Measurements from ENCODE around the gene ASF1B.
"Not testable (repeated sequence)": the region's sequence is repeated elsewhere in the genome, so short reads cannot be mapped to it uniquely, and the experiment has no call there.

Gene ASF1B

DNA sequence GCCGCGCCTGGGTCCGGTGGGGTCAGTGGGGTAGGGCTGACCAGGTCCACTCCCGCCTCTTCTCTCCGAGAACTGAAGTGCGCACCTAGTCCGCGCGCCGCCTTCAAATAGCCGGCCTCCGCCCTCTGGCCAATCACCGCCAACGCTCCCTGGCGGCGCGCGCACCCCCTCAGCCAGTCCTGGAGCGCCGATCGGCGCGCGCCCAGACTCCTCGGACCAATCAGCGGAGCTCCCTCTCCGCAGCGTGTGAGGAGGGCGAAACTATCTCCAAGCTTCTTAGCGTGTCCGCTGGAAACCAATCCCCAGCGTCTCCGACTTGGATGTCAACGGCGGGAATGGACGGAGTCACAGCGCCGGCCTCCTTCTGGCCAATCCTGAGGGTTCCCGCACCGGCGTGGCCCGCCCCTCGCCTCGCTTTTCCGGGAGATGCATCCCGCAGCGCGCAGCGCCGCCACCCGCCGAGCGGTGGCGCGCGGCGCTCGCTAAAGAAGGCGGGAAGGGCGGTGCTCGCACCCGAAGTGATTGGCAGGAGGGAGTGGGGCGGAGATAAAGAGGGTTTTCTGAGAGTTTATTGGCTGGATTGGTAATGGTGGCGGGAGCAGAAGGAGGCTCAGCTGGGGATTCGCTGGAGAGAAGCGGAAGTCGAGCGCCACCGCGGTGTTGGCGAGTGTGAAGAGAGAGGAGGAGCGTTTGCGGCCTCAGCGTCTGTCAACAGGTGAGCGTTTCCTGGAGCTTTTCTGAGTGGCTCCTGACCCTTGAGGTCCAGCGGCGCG is at the start of gene ASF1B:
TSS of gene ASF1B (minus strand) at position 81 of the 773 bp plus-strand sequence. CDS start 133 bp downstream, outside the sequence.
- Histone ChIP-seq H3K9ac (ENCODE audit: low read length) (peak within 1 kb of the TSS; percentile 93), H2AFZ (ENCODE audit: low read depth, low read length, severe bottlenecking) (peak within 1 kb of the TSS; percentile 89), H3K79me2 (ENCODE audit: insufficient read depth, low read length) (peaks cover 47% of the 10 kb centered on the region), H4K20me1 (ENCODE audit: low read depth, low read length) (peaks cover 5% of the 10 kb centered on the region; the same call in 1 of the 2 replicates), H3K36me3 (ENCODE audit: low read length) (0 out of 2 replicates have a peak, but pooled peaks cover 5% of the 10 kb centered on the region), H3K27me3 (ENCODE audit: low read length) (no peaks in the 10 kb centered on the region), H3K9me3 (ENCODE audit: insufficient read depth, low read length) (no peaks in the 10 kb centered on the region), H3K4me2 (ENCODE audit: low read depth, low read length, poor library complexity, severe bottlenecking) (peak within 1 kb of the TSS; percentile 99), H3K9me2 (replicated peaks; ENCODE audit: insufficient read depth, low read length) (no peaks in the 10 kb centered on the region), H3K4me3 (ENCODE audit: insufficient read depth, low read length, poor library complexity, severe bottlenecking) (peak within 1 kb of the TSS; percentile 99), H3K27ac (ENCODE audit: low read depth, low read length) (peak within 1 kb of the TSS; percentile 71), H3F3A (ENCODE audit: insufficient read depth) (0 out of 2 replicates have a peak, but pooled peaks cover 1% of the 10 kb centered on the region)
- TF ChIP-seq EZH2phosphoT487 (conservative IDR thresholded peaks at IDR 0.05; ENCODE audit: low read length) = no peak
- TF ChIP-seq, protein P1, sequence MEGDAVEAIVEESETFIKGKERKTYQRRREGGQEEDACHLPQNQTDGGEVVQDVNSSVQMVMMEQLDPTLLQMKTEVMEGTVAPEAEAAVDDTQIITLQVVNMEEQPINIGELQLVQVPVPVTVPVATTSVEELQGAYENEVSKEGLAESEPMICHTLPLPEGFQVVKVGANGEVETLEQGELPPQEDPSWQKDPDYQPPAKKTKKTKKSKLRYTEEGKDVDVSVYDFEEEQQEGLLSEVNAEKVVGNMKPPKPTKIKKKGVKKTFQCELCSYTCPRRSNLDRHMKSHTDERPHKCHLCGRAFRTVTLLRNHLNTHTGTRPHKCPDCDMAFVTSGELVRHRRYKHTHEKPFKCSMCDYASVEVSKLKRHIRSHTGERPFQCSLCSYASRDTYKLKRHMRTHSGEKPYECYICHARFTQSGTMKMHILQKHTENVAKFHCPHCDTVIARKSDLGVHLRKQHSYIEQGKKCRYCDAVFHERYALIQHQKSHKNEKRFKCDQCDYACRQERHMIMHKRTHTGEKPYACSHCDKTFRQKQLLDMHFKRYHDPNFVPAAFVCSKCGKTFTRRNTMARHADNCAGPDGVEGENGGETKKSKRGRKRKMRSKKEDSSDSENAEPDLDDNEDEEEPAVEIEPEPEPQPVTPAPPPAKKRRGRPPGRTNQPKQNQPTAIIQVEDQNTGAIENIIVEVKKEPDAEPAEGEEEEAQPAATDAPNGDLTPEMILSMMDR (IDR thresholded peaks at IDR 0.05; ENCODE audit: insufficient read depth, low read length, poor library complexity, severe bottlenecking) = peak; percentile 76

DNA sequence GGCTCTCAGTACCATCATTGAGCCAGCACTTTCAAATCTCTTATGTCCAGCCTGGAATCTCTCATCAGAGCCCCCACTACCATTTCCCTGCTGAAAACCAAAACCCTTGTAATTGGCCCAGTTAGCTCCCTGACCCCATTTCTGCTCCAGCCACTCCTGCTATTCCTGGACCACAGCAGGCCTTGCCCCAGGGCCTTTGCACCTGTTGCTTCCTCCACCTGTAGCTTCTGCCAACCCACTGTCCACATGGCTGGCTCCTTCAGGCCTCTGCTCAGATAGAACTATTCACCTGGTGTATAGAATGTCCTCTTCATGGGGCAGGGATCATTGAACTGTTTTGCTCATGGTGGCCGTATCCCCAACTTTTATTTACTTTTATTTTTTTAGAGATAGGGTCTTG is 49.3 kb upstream of the ASF1B start:
- H3K4me3 ChIP-seq (ENCODE audit: insufficient read depth, low read length, poor library complexity, severe bottlenecking); H3F3A ChIP-seq (ENCODE audit: insufficient read depth); H3K27me3 ChIP-seq (ENCODE audit: low read length); H2AFZ ChIP-seq (ENCODE audit: low read depth, low read length, severe bottlenecking); H4K20me1 ChIP-seq (ENCODE audit: low read depth, low read length); H3K27ac ChIP-seq (ENCODE audit: low read depth, low read length); H3K9me2 ChIP-seq (replicated peaks; ENCODE audit: insufficient read depth, low read length); H3K9ac ChIP-seq (ENCODE audit: low read length); H3K36me3 ChIP-seq (ENCODE audit: low read length); H3K79me2 ChIP-seq (ENCODE audit: insufficient read depth, low read length); H3K9me3 ChIP-seq (ENCODE audit: insufficient read depth, low read length); H3K4me2 ChIP-seq (ENCODE audit: low read depth, low read length, poor library complexity, severe bottlenecking): not testable (repeated sequence)

DNA sequence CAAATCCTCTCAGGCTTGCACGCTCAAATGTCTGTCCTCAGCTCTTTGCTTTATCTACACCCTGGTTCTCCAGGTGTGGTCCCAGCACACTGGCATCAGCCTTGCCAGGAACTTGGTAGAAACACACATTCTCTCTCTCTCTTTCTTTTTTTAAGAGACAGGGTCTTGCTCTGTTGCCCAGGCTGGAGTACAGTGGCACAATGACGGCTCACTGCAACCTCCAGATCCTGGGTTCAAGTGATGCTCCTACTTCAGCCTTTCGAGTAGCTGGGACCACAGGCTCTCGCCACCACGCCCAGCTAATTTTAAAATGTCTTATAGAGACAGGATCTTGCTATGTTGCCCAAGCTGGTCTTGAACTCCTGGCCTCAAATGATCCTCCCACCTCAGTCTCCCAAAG is 48.8 kb upstream of the ASF1B start:
- H4K20me1 ChIP-seq (ENCODE audit: low read depth, low read length) = no peaks in the 10 kb centered on the region
- H3K27ac ChIP-seq (ENCODE audit: low read depth, low read length) = no peak overlapping the region
- no peak overlapping the region for H3K4me2 ChIP-seq (ENCODE audit: low read depth, low read length, poor library complexity, severe bottlenecking)
- no peaks in the 10 kb centered on the region for H3K27me3 ChIP-seq (ENCODE audit: low read length)
- no peaks in the 10 kb centered on the region for H3K9me3 ChIP-seq (ENCODE audit: insufficient read depth, low read length)
- H3K9me2 ChIP-seq (replicated peaks; ENCODE audit: insufficient read depth, low read length) = no peaks in the 10 kb centered on the region
- H3K4me3 ChIP-seq (ENCODE audit: insufficient read depth, low read length, poor library complexity, severe bottlenecking) = no peak overlapping the region
- H2AFZ ChIP-seq (ENCODE audit: low read depth, low read length, severe bottlenecking) = no peak overlapping the region
- no peaks in the 10 kb centered on the region for H3K79me2 ChIP-seq (ENCODE audit: insufficient read depth, low read length)
- TF ChIP-seq EZH2phosphoT487 (conservative IDR thresholded peaks at IDR 0.05; ENCODE audit: low read length) = no peak
- TF ChIP-seq, protein P1 (IDR thresholded peaks at IDR 0.05; ENCODE audit: insufficient read depth, low read length, poor library complexity, severe bottlenecking) = no peak
- H3K36me3 ChIP-seq (ENCODE audit: low read length) = no peaks in the 10 kb centered on the region
- H3F3A ChIP-seq (ENCODE audit: insufficient read depth) = no peaks in the 10 kb centered on the region
- no peak overlapping the region for H3K9ac ChIP-seq (ENCODE audit: low read length)

DNA sequence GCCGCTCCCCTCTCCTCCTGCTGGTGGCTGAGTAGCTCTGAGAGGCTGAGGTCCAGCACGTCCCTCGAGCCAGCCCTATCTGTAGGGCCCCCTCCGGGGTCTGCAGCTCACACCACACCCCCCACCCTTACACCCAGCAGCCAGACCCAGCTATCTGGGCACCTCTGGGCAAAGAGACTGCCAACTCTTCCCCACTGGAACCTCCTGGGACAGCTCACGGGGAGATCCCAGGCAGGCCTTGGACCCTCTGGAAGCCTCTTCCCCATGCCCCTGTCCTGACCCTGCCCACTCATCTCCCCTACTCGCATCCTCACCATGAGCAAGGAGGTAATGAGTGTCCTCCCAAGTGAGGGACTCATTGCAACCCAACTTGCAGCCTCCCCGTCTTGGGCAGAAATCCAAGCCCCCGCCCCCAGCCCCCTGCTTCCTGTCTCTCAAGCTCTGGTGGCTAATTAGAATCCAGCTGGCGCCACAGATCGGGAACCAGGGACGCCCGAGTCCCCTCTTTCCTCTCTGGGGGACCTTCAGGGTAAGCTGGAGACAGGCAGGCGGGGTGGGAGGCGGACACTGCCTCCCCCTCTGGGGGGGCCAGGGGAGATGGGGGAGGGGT is 47.5 kb upstream of the ASF1B start:
- no peak overlapping the region for H3K4me2 ChIP-seq (ENCODE audit: low read depth, low read length, poor library complexity, severe bottlenecking)
- TF ChIP-seq, protein P1 (IDR thresholded peaks at IDR 0.05; ENCODE audit: insufficient read depth, low read length, poor library complexity, severe bottlenecking) = no peak
- TF ChIP-seq EZH2phosphoT487 (conservative IDR thresholded peaks at IDR 0.05; ENCODE audit: low read length) = no peak
- H3F3A ChIP-seq (ENCODE audit: insufficient read depth) = no peaks in the 10 kb centered on the region
- H3K27ac ChIP-seq (ENCODE audit: low read depth, low read length) = no peak overlapping the region
- H4K20me1 ChIP-seq (ENCODE audit: low read depth, low read length) = no peaks in the 10 kb centered on the region
- no peak overlapping the region for H3K9ac ChIP-seq (ENCODE audit: low read length)
- no peaks in the 10 kb centered on the region for H3K27me3 ChIP-seq (ENCODE audit: low read length)
- H3K79me2 ChIP-seq (ENCODE audit: insufficient read depth, low read length) = no peaks in the 10 kb centered on the region
- no peak overlapping the region for H2AFZ ChIP-seq (ENCODE audit: low read depth, low read length, severe bottlenecking)
- H3K4me3 ChIP-seq (ENCODE audit: insufficient read depth, low read length, poor library complexity, severe bottlenecking) = no peak overlapping the region
- no peaks in the 10 kb centered on the region for H3K9me2 ChIP-seq (replicated peaks; ENCODE audit: insufficient read depth, low read length)
- no peaks in the 10 kb centered on the region for H3K9me3 ChIP-seq (ENCODE audit: insufficient read depth, low read length)
- H3K36me3 ChIP-seq (ENCODE audit: low read length) = no peaks in the 10 kb centered on the region
